Left forelimb (tissue), 1 donor: ENCODE data around the gene CDC7.

Source experiments
- DNase-seq: peaks from one replicate; pipeline ENCODE4 v3.0.0-alpha.2; 2018; ENCODE audit warnings: low spot score

Gene CDC7

DNA sequence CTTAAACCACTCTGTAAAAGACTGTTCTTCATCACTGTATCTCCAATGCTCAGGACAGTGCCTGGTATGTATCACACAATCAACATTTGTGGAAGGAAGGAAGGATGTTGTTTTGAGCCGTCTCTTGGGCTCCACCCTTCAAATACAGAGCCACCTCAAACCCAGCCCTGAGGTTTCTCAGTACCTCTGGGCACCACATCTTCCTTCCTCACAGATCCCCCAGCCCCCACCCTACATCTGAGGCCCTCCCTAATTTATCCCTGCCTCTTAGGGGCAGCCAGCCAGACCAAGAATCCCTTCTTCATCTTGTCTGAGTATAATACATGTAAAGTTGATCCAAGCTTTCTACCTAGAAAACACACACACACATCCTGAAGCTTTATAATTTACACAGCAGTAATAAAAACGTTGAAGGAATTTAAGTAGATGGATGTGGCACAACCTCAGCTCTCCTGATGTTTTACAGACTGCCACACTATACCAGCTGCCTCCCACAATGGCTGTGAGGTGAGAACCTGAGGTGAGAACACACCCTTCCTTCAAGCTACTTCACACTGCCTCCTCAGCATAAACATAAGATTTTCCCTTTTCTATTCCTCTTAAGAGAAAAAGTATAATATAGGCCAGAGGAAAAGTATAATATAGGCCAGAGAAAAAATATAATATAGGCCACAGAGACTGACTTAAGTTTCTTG, 48.5 kb downstream of the CDC7 start:
- no peak for DNase-seq

DNA sequence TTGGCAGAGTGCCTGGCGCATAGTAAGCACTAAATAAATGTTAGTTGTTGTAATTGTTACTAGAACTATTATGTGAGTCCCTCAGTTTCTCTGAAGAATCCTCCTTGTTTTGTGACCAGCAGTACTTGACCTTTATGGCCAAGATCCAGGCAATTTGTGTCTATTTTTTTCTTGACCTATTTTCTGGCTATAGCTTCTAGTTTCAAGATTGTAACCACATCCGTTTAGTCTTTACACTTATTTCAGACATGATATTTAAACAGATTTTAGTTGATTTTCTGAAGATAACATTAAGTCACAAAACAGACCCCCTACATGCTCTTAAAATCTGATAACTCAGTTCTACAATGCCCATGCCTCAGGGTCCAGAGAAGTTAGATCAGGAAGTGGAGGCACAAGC, 50.3 kb downstream of the CDC7 start:
- DNase-seq: no peak

DNA sequence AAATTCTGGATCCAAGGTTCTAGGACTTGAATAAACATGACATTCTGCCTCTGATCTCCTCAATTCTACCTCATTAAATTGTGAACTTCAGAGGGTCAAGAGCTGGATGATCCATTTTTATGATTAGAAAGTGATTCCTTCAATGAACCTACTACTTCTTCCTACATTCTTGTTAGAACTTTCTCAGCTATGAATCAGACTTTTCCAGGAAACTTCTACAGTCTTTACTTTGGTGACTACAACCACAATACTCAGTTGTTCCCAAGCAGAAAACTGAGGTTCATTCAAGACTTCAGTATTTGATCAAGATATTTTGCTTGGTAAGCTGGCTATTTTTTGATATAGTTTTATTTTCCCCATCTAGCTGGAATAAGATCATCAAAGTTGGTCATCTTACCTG, 51.4 kb downstream of the CDC7 start:
- DNase-seq: no peak

DNA sequence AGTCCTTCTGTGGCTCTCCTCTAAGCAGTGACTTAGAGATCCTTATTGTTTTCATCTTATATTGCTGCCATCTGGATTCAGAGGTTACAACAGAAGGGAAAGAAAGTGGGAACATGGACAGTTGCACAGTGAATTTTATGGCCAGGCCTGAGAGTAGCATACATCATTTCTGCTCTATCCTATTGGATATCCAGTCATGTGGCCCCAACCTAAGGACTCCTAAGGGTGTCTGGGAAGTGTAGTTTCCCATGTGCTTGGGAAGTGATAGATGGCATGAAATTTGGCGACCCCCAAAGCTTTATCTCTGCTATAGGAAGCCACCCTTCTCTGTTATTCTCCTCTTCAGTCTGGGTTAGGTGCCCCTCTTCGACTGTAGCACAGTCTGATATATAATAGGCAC, 51.9 kb downstream of the CDC7 start:
- DNase-seq: no peak

DNA sequence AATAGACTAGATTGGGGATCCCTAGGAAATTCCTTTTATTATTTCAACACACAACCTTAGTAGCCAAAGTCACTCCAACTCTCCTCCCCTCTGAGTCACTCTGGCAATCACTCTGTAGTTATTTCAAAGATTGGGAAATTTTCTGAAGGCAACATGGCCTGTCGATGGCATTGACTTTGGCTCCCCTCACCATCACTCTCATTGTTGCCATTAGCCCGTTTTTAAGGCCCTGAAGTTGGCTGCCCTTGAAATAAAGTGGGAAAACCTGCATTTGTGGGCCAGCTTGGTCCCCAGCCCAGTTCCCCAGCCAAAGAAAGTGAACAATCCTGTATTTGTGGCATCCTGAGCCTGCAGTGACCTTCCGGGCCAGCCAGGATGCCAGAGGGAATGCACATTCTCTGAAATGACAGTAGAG, 52.5 kb downstream of the CDC7 start:
- DNase-seq: no peak

- no peak for DNase-seq
Measured at GRCh38 chr1:91555074-91555730, 54.6 kb downstream of the CDC7 start.

DNA sequence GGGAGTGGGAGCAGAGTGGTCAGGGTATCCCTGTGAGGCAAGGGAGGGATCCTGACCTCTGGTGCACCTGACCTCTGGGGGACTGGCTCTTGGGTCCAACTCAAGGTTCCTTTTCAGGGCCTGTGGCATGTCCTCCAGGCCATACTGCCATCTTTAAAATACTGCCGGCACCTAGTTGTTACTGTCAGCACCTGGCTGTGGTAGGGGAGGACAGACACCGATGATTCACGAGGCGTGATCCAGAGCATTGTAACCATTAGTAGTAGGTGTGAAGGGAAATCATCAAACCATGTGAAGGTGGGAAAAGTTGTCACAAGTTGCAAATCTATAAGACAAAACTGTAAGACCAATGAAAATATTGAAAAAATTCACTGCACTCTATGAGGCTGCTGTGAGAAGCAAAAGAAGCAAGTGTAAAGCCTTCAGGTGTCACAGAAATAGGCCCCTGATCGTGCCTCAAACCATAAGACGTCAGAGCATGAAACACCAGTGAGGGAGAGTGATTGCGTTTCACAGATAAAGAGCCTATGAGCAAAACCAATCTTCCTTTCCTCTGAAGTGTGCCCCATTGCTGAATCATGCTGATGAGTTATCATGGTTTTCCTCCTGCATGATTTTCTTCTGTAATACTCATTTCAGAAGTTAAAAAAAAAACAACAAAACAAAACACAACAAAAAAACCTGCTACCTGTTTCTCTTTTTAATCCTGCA, 55.3 kb downstream of the CDC7 start:
- DNase-seq: no peak

DNA sequence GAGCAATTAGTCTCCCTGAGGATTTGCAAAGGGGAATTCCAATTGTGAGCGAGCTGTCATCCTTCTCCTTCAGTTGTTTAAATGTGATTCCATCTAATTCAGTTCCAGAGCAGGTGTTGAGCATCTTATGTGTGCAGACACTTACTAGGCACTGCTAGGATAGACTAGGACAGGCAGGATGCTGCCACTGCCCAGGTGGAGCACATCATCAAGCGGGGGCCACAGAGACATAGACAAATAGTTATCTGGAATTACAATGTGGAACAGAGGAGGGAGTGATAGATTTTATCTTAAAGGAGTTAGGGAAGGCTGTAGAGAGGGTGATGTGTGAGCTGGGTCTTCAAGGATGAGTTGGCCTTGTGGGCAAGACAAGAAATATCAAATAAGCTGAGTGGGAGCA, 55.9 kb downstream of the CDC7 start:
- no peak for DNase-seq

DNA sequence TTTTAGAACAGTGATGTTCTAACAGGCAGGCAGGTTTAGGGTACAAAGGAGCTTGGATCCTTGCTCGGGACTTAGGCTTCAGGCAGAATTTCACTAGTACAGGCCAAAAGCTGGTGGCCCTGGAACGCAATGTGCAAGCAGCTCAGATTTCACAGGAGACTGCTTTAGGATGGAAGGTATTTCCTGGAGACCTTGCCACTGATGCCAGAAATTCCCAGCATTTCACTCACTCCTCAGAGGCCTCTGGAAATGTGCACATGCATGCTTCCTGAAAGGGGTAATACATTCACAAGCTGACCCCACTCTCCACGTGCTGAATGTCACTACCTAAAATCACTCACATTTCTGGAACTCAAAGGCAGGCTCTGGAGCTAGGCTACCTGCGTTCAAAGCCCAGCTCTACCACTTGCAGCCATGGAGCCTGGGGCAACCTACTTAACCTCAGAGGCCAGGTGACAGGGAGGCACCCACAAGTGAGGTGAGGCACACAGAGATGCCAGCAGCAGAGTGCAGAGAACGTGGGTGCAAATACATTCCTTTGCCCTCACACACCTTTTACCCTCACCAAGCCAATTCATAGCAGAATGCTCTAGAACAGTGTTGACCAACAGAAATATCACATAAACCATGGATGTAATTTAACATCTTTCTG, 56.5 kb downstream of the CDC7 start:
- no peak for DNase-seq

- no peak for DNase-seq
Measured at GRCh38 chr1:91557826-91558225, 57.2 kb downstream of the CDC7 start.

DNA sequence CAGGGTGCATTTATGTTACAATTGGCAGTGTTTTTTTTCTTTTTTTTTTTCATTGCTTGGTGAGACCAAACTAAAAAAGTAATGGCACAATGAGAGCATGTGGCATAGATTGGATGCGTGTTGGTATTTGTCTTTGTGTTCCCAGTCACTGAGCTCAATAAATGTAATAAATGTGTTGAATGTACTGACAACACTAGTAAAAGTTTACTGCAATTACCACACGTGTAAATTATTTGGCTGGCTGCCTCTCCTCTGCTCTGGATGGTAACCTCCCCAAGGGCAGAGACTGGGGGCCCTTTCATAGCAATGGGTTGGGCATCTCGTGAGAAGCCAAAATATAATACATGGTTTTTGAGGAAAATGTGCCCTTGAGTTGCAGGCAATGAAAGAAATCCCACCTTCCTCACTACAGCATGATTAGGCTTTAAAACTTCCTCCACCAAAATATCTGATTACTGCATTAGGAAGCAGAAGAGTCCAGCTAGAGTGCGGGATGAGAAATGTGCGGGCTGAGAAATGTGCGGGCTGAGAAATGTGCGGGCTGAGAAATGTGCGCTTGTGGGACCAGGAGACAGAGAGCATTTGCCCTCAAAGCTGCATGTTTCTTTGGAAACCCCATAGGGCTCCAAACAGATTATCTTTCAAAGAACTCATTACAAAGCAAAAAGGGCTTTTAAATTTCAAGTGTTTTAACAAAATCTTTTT, 58.5 kb downstream of the CDC7 start:
- no peak for DNase-seq

DNA sequence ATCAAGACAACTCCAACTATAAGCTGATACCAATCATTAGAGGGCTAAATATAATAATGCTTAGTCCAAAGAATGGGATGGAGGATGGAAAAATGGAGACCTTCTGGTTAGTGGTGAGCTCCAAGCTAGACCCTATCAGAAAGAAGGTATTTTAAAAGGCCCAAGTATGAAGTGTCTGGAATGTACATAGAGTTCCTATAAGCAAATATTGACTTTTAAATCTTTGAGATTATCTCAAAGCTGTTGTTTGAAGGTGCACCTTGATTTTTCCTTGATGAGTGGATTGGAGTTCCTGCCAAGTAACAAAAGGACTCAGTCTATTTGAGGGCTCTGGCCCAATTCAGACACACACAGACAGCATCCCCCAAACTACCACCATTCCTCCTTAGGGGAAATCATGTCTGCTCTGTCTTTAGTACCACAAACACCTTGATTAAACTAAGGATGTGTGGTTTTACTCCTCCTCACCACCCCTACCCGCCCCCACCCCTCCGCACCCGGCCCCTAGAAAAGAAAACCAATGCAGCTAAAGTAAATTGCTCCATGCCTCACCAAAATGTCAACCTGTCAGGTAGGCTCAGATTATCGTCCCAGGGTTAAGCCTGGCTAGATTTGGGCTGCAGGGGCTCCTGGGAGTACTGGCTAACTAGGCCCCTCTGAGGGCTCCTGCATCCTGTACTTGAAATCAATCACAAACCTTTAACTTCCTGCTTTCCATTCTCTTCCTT, 59.4 kb downstream of the CDC7 start:
- DNase-seq: no peak

DNA sequence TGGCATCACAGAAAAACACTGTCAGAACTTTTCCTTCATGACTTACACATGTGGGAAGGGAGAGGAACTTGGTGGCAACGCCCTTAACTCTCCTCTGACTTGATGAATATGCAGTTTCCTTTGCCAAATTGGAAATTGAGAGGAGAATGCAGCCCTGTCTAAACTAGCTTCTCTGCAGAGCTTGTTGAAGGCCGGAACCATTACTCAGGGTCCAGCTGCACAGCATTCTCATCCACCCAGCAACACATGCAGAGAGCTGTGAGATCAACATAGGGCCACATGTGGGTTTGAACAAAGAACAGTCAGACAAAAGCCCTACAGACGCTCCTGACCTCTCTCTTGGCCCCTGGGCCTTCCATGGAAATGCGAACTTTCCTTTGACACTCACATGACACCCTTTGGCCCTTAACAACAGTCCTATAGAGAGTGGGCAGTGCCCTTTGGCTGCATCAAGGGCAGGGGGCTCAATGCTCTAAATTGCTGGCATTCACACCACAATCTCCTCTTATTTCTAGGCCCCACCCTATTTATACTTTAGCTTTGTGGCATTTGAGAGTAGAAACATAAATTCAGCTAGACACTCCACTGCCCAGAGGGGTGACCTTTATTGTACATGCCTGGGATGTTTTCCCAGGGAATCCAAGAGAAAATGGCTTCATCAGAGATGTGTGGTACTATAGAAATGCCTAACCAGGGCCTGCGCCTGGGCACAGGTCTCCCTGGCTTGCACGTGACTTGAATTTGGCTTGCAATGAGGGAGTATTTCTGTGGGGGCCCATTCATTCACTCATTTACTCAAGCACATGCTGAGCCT, 64.4 kb downstream of the CDC7 start:
- DNase-seq: no peak

DNA sequence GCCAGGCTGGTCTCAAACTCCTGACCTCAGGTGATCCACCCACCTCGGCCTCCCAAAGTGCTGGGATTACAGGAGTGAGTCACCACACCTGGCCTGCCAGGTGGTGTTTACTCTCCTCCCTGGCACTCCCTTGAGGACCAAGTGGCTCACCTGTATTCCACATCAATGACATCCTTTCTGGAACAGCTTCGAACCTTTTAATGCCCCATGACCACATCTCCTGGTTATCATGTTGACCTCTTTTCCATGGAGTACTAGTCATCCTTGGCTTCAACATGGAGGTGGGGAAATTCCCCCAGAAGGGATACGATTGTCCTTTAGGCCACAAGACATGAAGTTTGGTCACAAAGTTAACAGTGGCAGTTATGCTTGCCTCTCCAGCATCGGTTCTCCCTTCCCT, 66.9 kb downstream of the CDC7 start:
- DNase-seq: no peak

GRCh38 chr1:91568261-91568660, 67.6 kb downstream of the CDC7 start:
- no peak for DNase-seq

- no peak for DNase-seq
Measured at GRCh38 chr1:91569411-91570119, 68.9 kb downstream of the CDC7 start.

- DNase-seq: no peak
Measured at GRCh38 chr1:91570120-91570448, 69.4 kb downstream of the CDC7 start.

- no peak for DNase-seq
Measured at GRCh38 chr1:91572044-91572443, 71.4 kb downstream of the CDC7 start.
